H1 (cell line): ENCODE results near the gene NKD2. TPM values are rescaled to one million over a fixed set of nuclear protein-coding genes. Genes with fewer than 3 reads are reported as not detected.

Experiments used
- CTCF ChIA-PET: fragments of 300-600 bp; sonication (Branson Sonifier 250); formaldehyde crosslinking; loops from one replicate; lab custom pipeline; 2021; ENCODE audit not compliant: partially characterized antibody; lab: Charles Lee
- POLR2A ChIA-PET: fragments of 300-600 bp; sonication (Branson Sonifier 250); formaldehyde crosslinking; loops from one replicate; lab custom pipeline; 2021; ENCODE audit warnings: inconsistent platforms; ENCODE audit not compliant: partially characterized antibody; lab: Charles Lee
- DNase-seq, 2 experiments: peaks; one replicate each; pipeline versions ENCODE4 v3.0.0 to v3.0.0-alpha.2; 2010 to 2022; ENCODE audit warnings: low spot score in 2 of 2, low read depth in 1 of 2, mixed read lengths in 1 of 2
- FAIRE-seq: peaks from 2 replicates; lab custom pipeline; 2011; peaks lifted over from hg19 to GRCh38; lab: Jason Lieb, UNC
- H2AFZ ChIP-seq: 2 replicates; pipeline ENCODE4 v1.8.1; 2012; ENCODE audit warnings: low read length, inconsistent platforms
- H2AK5ac ChIP-seq: 2 replicates; pipeline ENCODE4 v1.6.1; 2013; ENCODE audit warnings: low read depth, low read length
- H2BK120ac ChIP-seq: replicated peaks from 2 replicates; pipeline ENCODE3; 2013; ENCODE audit warnings: low read depth, low read length, inconsistent platforms
- H2BK12ac ChIP-seq: 2 replicates; pipeline ENCODE4 v1.6.1; 2013; ENCODE audit warnings: low read depth, low read length
- H2BK15ac ChIP-seq: 2 replicates; pipeline ENCODE4 v1.6.1; 2013; ENCODE audit warnings: low read length
- H2BK20ac ChIP-seq: 2 replicates; pipeline ENCODE4 v1.6.1; 2013; ENCODE audit warnings: low read length
- H2BK5ac ChIP-seq: 2 replicates; pipeline ENCODE4 v1.6.1; 2013; ENCODE audit warnings: low read depth, low read length
- H3K14ac ChIP-seq: 2 replicates; pipeline ENCODE4 v1.6.1; 2013; ENCODE audit warnings: inconsistent platforms; ENCODE audit not compliant: insufficient read length
- H3K18ac ChIP-seq: 2 replicates; pipeline ENCODE4 v1.6.1; 2013; ENCODE audit warnings: low read length; ENCODE audit errors: extremely low read depth
- H3K23ac ChIP-seq: 2 replicates; pipeline ENCODE4 v1.6.1; 2013; ENCODE audit warnings: inconsistent platforms; ENCODE audit not compliant: insufficient read length
- H3K23me2 ChIP-seq: 2 replicates; pipeline ENCODE4 v1.6.1; 2013; ENCODE audit warnings: low read depth, low read length
- H3K27ac ChIP-seq: 2 replicates; pipeline ENCODE4 v1.6.1; 2011; ENCODE audit warnings: low read depth, low read length, inconsistent platforms
- H3K27me3 ChIP-seq, 4 experiments: replicated peaks in 1 of 4; 1 replicate in 1 of 4; 2 replicates in 3 of 4; pipeline versions ENCODE4 v1.6.1 to v1.8.1; 2011 to 2013; ENCODE audit warnings: low read length in 3 of 4, mild to moderate bottlenecking in 3 of 4, inconsistent platforms in 2 of 4, mixed read lengths in 2 of 4, moderate library complexity in 1 of 4; ENCODE audit not compliant: control insufficient read depth in 3 of 4, insufficient read depth in 3 of 4; ENCODE audit errors: extremely low read depth in 1 of 4
- H3K36me3 ChIP-seq, 4 experiments: 2 replicates each; pipeline versions ENCODE4 v1.6.1 to v1.8.1; 2011 to 2013; ENCODE audit warnings: mild to moderate bottlenecking in 4 of 4, low read length in 3 of 4, moderate library complexity in 2 of 4, control low read depth in 1 of 4, inconsistent platforms in 1 of 4; ENCODE audit not compliant: insufficient read depth in 4 of 4, control insufficient read depth in 2 of 4
- H3K4ac ChIP-seq: replicated peaks from 2 replicates; pipeline ENCODE3; 2013; ENCODE audit warnings: low read length, low read depth, mixed read lengths, inconsistent platforms; ENCODE audit not compliant: insufficient read length
- H3K4me1 ChIP-seq, 4 experiments: replicated peaks in 1 of 4; 1 replicate in 1 of 4; 2 replicates in 3 of 4; pipeline versions ENCODE4 v1.6.1 to v1.8.1; 2011 to 2013; ENCODE audit warnings: low read length in 3 of 4, inconsistent platforms in 2 of 4, mixed read lengths in 1 of 4; ENCODE audit not compliant: insufficient read depth in 4 of 4, control insufficient read depth in 3 of 4
- H3K4me2 ChIP-seq, 2 experiments: 2 replicates each; pipeline versions ENCODE4 v1.6.1 to v1.8.1; 2011 to 2013; ENCODE audit warnings: low read depth in 2 of 2, low read length in 2 of 2, control low read depth in 1 of 2, inconsistent platforms in 1 of 2, mild to moderate bottlenecking in 1 of 2; ENCODE audit not compliant: insufficient read depth in 1 of 2
- H3K4me3 ChIP-seq, 4 experiments: fragments of 200-600, 300-600 bp in 1 of 4; sonication (generic), shearing (Covaris generic), sonication (Bioruptor Twin) in 1 of 4; 2 replicates each; pipeline versions ENCODE4 v1.5.1 to v1.8.1; 2011 to 2016; ENCODE audit warnings: low read length in 4 of 4, low read depth in 3 of 4, control low read depth in 2 of 4, inconsistent platforms in 2 of 4, mild to moderate bottlenecking in 2 of 4, mixed read lengths in 1 of 4, moderate library complexity in 1 of 4; ENCODE audit not compliant: insufficient read depth in 2 of 4; ENCODE audit errors: extremely low read depth in 1 of 4
- H3K56ac ChIP-seq: replicated peaks from 2 replicates; pipeline ENCODE3; 2013; ENCODE audit warnings: low read depth, mild to moderate bottlenecking, mixed read lengths, low read length, inconsistent platforms; ENCODE audit not compliant: insufficient read length
- H3K79me1 ChIP-seq: 2 replicates; pipeline ENCODE4 v1.6.1; 2013; ENCODE audit warnings: low read depth, low read length, control low read depth
- H3K79me2 ChIP-seq, 2 experiments: 2 replicates each; pipeline versions ENCODE4 v1.6.1 to v1.8.1; 2012 to 2013; ENCODE audit warnings: low read length in 2 of 2, mild to moderate bottlenecking in 2 of 2, inconsistent platforms in 1 of 2; ENCODE audit not compliant: insufficient read depth in 2 of 2, control insufficient read depth in 1 of 2
- H3K9ac ChIP-seq, 4 experiments: replicated peaks in 1 of 4; 1 replicate in 1 of 4; 2 replicates in 3 of 4; pipeline versions ENCODE4 v1.6.1 to v1.8.1; 2011 to 2013; ENCODE audit warnings: low read depth in 3 of 4, low read length in 3 of 4, control low read depth in 2 of 4, mild to moderate bottlenecking in 2 of 4, moderate library complexity in 2 of 4, inconsistent platforms in 1 of 4; ENCODE audit errors: extremely low read depth in 1 of 4
- H3K9me3 ChIP-seq, 2 experiments: 2 replicates each; pipeline versions ENCODE4 v1.6.1 to v1.8.1; 2012 to 2013; ENCODE audit warnings: mild to moderate bottlenecking in 2 of 2, moderate library complexity in 2 of 2, control low read depth in 1 of 2, inconsistent platforms in 1 of 2, low read depth in 1 of 2, low read length in 1 of 2, mixed read lengths in 1 of 2; ENCODE audit not compliant: insufficient read depth in 2 of 2
- H4K20me1 ChIP-seq, 2 experiments: replicated peaks in 1 of 2; 2 replicates each; pipeline versions ENCODE3 to v1.8.1; 2011 to 2013; ENCODE audit warnings: inconsistent platforms in 2 of 2, low read length in 2 of 2, mild to moderate bottlenecking in 1 of 2; ENCODE audit not compliant: insufficient read depth in 2 of 2, control insufficient read depth in 1 of 2
- H4K5ac ChIP-seq: 2 replicates; pipeline ENCODE4 v1.6.1; 2013; ENCODE audit warnings: low read length, low read depth, mixed read lengths, inconsistent platforms; ENCODE audit not compliant: insufficient read length
- H4K8ac ChIP-seq: 2 replicates; pipeline ENCODE4 v1.8.0; 2013; ENCODE audit warnings: mild to moderate bottlenecking, moderate library complexity, low read length, inconsistent platforms; ENCODE audit not compliant: insufficient read depth; ENCODE audit errors: extremely low read depth
- H4K91ac ChIP-seq: replicated peaks from 2 replicates; pipeline ENCODE3; 2013; ENCODE audit warnings: low read length, mixed read lengths, inconsistent platforms; ENCODE audit not compliant: insufficient read length
- ATF3 ChIP-seq: IDR thresholded peaks from 2 replicates; pipeline ENCODE4 v1.6.1; 2011; ENCODE audit warnings: low read depth, mild to moderate bottlenecking, low read length; ENCODE audit not compliant: insufficient read depth
- BACH1 ChIP-seq: IDR thresholded peaks from 2 replicates; pipeline ENCODE4 v1.6.1; 2012; ENCODE audit warnings: low read length, improper control_type of control experiment
- CBX8 ChIP-seq: fragments of 300-800, 300-1000 bp; sonication (generic); IDR thresholded peaks from 2 replicates; pipeline ENCODE4 v1.7.1; 2016; ENCODE audit warnings: low read depth, low read length, borderline replicate concordance
- EP300 ChIP-seq, 2 experiments: IDR thresholded peaks; 1 replicate in 1 of 2; 2 replicates in 1 of 2; pipeline ENCODE4 v1.6.1; 2011 to 2012; ENCODE audit warnings: low read depth in 2 of 2, low read length in 2 of 2, mild to moderate bottlenecking in 2 of 2, borderline replicate concordance in 1 of 2, inconsistent platforms in 1 of 2, moderate library complexity in 1 of 2
- FOSL1 ChIP-seq: IDR thresholded peaks from 2 replicates; pipeline ENCODE4 v1.6.1; 2011; ENCODE audit warnings: mild to moderate bottlenecking, low read depth, low read length, moderate library complexity; ENCODE audit not compliant: insufficient read depth
- KDM5A ChIP-seq: fragments of 200-600 bp; IDR thresholded peaks from 2 replicates; pipeline ENCODE4 v1.7.1; 2012; ENCODE audit warnings: mild to moderate bottlenecking, low read length, inconsistent platforms, mixed read lengths
- MAFK ChIP-seq: IDR thresholded peaks from 2 replicates; pipeline ENCODE4 v1.6.1; 2012; ENCODE audit warnings: low read depth, mild to moderate bottlenecking, improper control_type of control experiment, low read length
- PHF8 ChIP-seq: fragments of 200-600 bp; sonication (generic); conservative IDR thresholded peaks from 2 replicates; pipeline ENCODE4 v1.7.1; 2012; ENCODE audit warnings: low read depth, mild to moderate bottlenecking, inconsistent platforms, low read length, moderate library complexity
- SIX5 ChIP-seq: IDR thresholded peaks from 2 replicates; pipeline ENCODE4 v1.6.1; 2011; ENCODE audit warnings: mild to moderate bottlenecking, low read depth, low read length
- SP1 ChIP-seq: IDR thresholded peaks from 2 replicates; pipeline ENCODE4 v1.6.1; 2011; ENCODE audit warnings: low read depth, low read length
- SP2 ChIP-seq: IDR thresholded peaks from 2 replicates; pipeline ENCODE4 v1.6.1; 2012; ENCODE audit warnings: mild to moderate bottlenecking, low read length, inconsistent platforms
- ZNF274 ChIP-seq: IDR thresholded peaks from 2 replicates; pipeline ENCODE4 v1.7.0; 2012; ENCODE audit warnings: low read length, borderline replicate concordance; ENCODE audit errors: extremely low read depth
- WGBS, 2 experiments: shearing (Covaris generic) in 1 of 2; methylation state at CpG; one replicate each; pipeline versions ENCODE4 v1.1.6 to v1.1.7; 2013 to 2015; ENCODE audit warnings: low lambda C conversion rate in 2 of 2, mixed read lengths in 2 of 2, inconsistent platforms in 1 of 2, low coverage in 1 of 2, missing lambda C conversion rate in 1 of 2; ENCODE audit not compliant: insufficient replicate concordance in 2 of 2, insufficient coverage in 1 of 2, insufficient read length in 1 of 2; ENCODE audit errors: extremely low coverage in 1 of 2, missing lambda C conversion rate in 1 of 2; 5-methylcytosine and 5-hydroxymethylcytosine counted together
- polyA plus RNA-seq, 7 experiments: library from polyadenylated mRNA; depleted of rRNA in 3 of 7; stranded (reverse) in 5 of 7; unstranded in 2 of 7; fragments of >200 nt in 5 of 7; fragments of 200-250 nt in 2 of 7; gene quantifications; 1 replicate in 5 of 7; 2 replicates in 1 of 7; 4 replicates in 1 of 7; pipeline versions ENCODE4 v1.2.1 to v1.2.3, GENCODE V29; 2011 to 2013; ENCODE audit warnings: missing spikeins in 2 of 7, mixed read lengths in 2 of 7
- total RNA-seq: library from RNA; stranded (reverse); fragmentation: NEBNext Ultra II Directional; extraction: Animal tissue kit (Norgen Biotek cat#: 25700); gene quantifications from 2 replicates; pipeline ENCODE4 v1.2.1, GENCODE V29; 2021

The NKD2 gene
- total and polyA plus RNA-seq, 2 of the 8 experiments (the other 6 are each of a cell fraction or from before 2014, with no cell fraction given), result 5.5 to 7.9 TPM

DNA sequence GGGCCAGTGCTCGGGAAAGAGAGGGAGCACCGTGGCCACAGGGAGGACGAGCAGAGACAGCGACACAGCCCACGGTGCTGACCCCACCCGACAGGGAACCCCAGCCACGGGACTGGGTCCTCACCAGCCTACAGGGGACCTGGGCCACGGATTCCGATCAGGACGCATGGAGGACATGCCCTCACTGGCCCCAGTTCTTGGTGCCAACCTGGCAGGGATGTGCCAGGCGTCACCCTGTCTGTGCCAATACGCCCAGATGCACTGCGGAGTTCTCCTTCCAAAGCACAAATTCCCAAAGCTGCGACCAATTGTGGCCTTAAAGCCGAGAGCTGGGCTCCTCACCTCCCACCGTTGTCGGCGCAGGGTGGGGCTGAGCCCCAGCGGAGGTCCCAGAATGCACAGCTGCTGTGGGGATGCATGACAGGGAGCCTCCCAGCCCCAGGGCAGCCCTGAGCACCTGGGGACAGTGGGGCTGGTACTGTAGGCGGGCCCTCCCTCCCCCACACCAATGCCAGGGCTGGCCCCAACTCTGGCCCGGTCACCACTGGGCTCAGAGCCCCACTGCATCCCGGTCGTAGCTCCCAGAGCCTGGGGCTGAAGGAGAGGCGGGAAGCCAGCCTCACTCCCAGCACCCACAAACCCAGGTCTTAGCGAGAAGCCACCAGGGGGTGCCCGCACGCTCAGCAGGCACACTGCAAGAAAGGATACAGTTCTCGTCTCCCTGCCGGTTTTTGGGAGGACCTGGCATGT, 44.2 kb downstream of the NKD2 start:
- 91% methylated on average over 27 of the region's 29 CpGs; no CpG with 5 or more reads in 1 of the 2 experiments for WGBS, 2 experiments
- Histone ChIP-seq H4K20me1 (peaks cover 8 to 18% of the 10 kb centered on the region in 2 experiments), H2BK15ac (no peak overlapping the region), H3K9me3 (no peaks in the 10 kb centered on the region), H3K23me2 (peaks cover 8% of the 10 kb centered on the region; the same call in 1 of the 2 replicates), H3K18ac (no peak overlapping the region), H2BK5ac (0 out of 2 replicates have a peak overlapping the region, but pooled peaks have one; percentile 52), H3K14ac (no peak overlapping the region), H3K4me1 (no peaks in the 10 kb centered on the region; a peak in 1 of 7 replicates), H3K4me2 (no peak overlapping the region), H2BK12ac (no peak overlapping the region), H3K4me3 (no peak overlapping the region), H3K9ac (no peak overlapping the region), H2BK20ac (no peak overlapping the region), H4K5ac (no peak overlapping the region), H3K4ac (no peak overlapping the region), H3K36me3 (peaks cover 6 to 28% (median 17%) of the 10 kb centered on the region in 4 experiments), H3K56ac (no peak overlapping the region), H3K27me3 (no peaks in the 10 kb centered on the region), H3K23ac (no peak overlapping the region), H2BK120ac (no peak overlapping the region), H2AFZ (no peak overlapping the region), H3K79me1 (no peaks in the 10 kb centered on the region; the same call in 1 of the 2 replicates), H3K27ac (no peak overlapping the region), H4K91ac (no peak overlapping the region), H3K79me2 (no peaks in the 10 kb centered on the region), H2AK5ac (no peak overlapping the region), H4K8ac (no peak overlapping the region; the same call in 1 of the 2 replicates)
- CTCF ChIA-PET, result interaction anchor here (1.1 to 1.8 kb wide), 8 partner anchors 13 to 150 kb away, joined by 3 to 10 read pairs (median 4); no protein-coding TSS in a partner anchor
- DNase-seq, result no peak
- FAIRE-seq, result no peak
- POLR2A ChIA-PET, result interaction anchor here (1.5 kb wide), 1 partner anchor 15 kb away, joined by 4 read pairs; no protein-coding TSS in a partner anchor
- TF ChIP-seq FOSL1 (no peak), MAFK (no peak), SIX5 (no peak), BACH1 (no peak), KDM5A (no peak), CBX8 (no peak), ZNF274 (no peak), ATF3 (no peak), PHF8 (no peak), SP2 (no peak), SP1 (no peak), EP300 (IDR thresholded peaks at IDR 0.05; ENCODE audit: borderline replicate concordance in 1 of 2, low read depth in 2 of 2, low read length in 2 of 2) (no peak)
